HL-60 (cell line): ENCODE data around the gene FUZ.

ENCODE experiments used
- GABPA ChIP-seq: IDR thresholded peaks from 2 replicates; pipeline ENCODE4 v1.6.1; 2012; ENCODE audit warnings: low read depth
- POLR2AphosphoS5 ChIP-seq: IDR thresholded peaks from 2 replicates; pipeline ENCODE4 v1.6.1; 2012; ENCODE audit warnings: low read depth
- SPI1 ChIP-seq: IDR thresholded peaks from 2 replicates; pipeline ENCODE4 v1.6.1; 2012; ENCODE audit warnings: low read depth, mild to moderate bottlenecking, borderline replicate concordance
- TF ChIP-seq, protein P1 (sequence below): IDR thresholded peaks from one replicate; pipeline ENCODE4 v1.5.1; 2011; ENCODE audit warnings: low read length, control low read depth, inconsistent platforms; ENCODE audit not compliant: insufficient read depth
- TF ChIP-seq, protein P2 (sequence below): IDR thresholded peaks from 2 replicates; pipeline ENCODE4 v1.6.1; 2012; ENCODE audit warnings: low read depth; ENCODE audit not compliant: insufficient replicate concordance

DNA sequence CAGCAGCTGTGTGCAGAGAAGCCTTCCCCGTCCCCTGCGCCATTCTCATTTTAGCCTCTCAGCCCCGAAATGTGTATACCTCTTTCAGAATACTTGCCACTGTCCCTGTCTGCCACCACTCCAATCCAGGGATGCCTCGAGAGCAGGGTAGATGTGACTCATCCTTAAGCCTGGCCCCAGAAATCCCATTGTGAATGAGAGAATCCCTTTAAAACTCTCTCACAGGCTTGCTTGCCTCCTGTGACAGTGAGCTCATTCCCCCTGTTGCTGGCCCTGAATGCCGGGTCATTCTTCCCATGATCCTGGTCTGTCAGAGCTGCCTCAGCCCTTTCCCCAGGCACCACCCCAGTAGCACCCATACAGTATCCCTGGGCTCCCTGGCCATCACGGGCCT, 36.7 kb downstream of the FUZ start:
- TF ChIP-seq, protein P1, sequence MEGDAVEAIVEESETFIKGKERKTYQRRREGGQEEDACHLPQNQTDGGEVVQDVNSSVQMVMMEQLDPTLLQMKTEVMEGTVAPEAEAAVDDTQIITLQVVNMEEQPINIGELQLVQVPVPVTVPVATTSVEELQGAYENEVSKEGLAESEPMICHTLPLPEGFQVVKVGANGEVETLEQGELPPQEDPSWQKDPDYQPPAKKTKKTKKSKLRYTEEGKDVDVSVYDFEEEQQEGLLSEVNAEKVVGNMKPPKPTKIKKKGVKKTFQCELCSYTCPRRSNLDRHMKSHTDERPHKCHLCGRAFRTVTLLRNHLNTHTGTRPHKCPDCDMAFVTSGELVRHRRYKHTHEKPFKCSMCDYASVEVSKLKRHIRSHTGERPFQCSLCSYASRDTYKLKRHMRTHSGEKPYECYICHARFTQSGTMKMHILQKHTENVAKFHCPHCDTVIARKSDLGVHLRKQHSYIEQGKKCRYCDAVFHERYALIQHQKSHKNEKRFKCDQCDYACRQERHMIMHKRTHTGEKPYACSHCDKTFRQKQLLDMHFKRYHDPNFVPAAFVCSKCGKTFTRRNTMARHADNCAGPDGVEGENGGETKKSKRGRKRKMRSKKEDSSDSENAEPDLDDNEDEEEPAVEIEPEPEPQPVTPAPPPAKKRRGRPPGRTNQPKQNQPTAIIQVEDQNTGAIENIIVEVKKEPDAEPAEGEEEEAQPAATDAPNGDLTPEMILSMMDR, result no peak
- TF ChIP-seq POLR2AphosphoS5, result no peak
- TF ChIP-seq, protein P2, sequence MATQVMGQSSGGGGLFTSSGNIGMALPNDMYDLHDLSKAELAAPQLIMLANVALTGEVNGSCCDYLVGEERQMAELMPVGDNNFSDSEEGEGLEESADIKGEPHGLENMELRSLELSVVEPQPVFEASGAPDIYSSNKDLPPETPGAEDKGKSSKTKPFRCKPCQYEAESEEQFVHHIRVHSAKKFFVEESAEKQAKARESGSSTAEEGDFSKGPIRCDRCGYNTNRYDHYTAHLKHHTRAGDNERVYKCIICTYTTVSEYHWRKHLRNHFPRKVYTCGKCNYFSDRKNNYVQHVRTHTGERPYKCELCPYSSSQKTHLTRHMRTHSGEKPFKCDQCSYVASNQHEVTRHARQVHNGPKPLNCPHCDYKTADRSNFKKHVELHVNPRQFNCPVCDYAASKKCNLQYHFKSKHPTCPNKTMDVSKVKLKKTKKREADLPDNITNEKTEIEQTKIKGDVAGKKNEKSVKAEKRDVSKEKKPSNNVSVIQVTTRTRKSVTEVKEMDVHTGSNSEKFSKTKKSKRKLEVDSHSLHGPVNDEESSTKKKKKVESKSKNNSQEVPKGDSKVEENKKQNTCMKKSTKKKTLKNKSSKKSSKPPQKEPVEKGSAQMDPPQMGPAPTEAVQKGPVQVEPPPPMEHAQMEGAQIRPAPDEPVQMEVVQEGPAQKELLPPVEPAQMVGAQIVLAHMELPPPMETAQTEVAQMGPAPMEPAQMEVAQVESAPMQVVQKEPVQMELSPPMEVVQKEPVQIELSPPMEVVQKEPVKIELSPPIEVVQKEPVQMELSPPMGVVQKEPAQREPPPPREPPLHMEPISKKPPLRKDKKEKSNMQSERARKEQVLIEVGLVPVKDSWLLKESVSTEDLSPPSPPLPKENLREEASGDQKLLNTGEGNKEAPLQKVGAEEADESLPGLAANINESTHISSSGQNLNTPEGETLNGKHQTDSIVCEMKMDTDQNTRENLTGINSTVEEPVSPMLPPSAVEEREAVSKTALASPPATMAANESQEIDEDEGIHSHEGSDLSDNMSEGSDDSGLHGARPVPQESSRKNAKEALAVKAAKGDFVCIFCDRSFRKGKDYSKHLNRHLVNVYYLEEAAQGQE, result no peak
- no peak for TF ChIP-seq SPI1
- TF ChIP-seq GABPA, result no peak
